Stimulated activated CD8-positive, alpha-beta memory T cell treated with anti-CD3 and anti-CD28 coated beads, Interleukin-4, amount 100 ng/mL, for 24 hours (primary cell): ENCODE data around the gene PKHD1.

Experiments
- DNase-seq: peaks from one replicate; pipeline ENCODE4 v3.0.0-alpha.2; 2020; ENCODE audit warnings: low read depth

The PKHD1 gene

DNA sequence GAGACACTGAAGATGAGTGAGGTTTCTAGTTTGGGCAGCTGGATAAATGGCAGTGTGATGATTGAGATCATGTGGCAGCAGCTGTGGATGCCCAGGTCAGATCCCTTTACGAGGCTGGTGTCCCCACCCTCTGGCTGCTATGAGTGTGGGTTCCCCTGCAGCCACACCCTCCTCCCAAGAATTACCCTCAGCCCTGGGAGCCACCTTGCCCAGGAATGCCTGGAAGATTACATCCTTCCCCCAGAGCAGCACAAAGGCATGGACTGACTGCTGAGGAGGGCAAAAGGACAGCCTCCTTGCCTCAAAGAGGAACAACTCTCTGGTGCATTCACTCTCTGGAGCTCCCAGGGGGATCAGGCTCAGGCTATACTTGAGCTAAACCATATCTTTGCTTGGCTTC, 15.0 kb upstream of the PKHD1 start:
- DNase-seq = no peak

DNA sequence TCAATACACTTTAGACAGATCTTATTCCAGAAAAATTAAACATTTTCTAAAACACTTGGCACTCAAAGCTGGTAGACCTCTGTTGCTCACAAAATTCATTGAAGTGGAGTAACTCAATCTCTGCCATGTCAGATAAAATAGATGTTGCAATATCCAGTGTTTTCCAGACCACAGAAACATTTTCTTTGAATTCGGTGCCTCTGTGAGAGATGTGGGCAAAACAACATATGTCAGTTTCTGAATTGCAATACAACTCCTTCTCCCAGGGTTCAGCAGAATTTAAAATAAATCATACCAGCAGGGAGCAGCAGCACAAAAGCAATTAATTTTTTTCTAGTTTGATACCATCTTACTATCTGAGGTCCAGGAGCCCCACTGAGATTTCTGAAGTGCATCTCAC, 11.3 kb upstream of the PKHD1 start:
- DNase-seq = no peak

DNA sequence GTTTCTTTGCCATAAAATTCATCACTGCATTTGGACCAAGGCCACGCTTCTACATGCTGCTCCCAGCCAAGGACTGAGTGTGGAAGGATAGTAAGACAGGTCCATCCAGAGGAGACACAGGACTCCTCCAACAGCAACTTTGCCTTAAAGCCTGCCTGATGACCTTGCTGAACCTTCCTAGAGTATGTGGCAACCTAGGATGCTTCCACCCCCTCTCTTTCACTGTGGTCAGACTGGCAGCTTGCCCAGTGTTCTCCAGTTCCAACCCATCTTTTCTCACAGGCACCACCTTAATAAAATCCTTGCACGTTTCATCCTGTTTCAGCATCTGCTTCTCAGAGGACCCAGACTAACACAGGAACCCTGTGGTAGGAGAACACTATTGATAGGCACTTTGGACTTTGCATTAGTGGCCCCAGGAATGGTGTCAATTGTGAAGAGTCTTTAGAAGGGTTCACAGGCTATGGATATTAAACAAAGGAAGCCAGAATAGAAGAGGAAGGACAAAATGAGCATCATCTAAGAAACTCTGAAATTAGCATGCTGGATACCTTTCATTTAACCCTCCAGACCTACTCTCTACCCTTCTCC, 2.4 kb upstream of the PKHD1 start:
- DNase-seq = no peak

DNA sequence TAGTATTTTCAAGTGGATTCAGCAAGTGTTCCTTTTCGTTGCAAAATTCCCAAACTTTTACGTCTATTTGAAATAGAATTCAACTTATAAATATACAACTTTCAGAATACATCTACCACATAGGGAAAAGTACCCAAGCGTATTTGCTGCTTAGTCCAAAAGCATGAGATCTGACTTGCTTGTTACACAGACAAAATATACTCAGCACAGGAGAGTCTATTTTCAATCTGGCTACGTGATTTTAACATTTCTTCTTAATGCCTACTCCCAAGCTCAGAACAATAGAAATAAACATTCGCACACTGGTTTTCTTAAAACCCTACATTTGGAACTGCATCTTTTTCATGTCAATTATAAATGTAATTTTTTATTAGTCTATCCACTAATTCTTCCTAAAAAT, 672 bp downstream of the PKHD1 start:
- DNase-seq = no peak

- no peak for DNase-seq
Measured at GRCh38 chr6:52081237-52081636, 6.2 kb downstream of the PKHD1 start.

DNA sequence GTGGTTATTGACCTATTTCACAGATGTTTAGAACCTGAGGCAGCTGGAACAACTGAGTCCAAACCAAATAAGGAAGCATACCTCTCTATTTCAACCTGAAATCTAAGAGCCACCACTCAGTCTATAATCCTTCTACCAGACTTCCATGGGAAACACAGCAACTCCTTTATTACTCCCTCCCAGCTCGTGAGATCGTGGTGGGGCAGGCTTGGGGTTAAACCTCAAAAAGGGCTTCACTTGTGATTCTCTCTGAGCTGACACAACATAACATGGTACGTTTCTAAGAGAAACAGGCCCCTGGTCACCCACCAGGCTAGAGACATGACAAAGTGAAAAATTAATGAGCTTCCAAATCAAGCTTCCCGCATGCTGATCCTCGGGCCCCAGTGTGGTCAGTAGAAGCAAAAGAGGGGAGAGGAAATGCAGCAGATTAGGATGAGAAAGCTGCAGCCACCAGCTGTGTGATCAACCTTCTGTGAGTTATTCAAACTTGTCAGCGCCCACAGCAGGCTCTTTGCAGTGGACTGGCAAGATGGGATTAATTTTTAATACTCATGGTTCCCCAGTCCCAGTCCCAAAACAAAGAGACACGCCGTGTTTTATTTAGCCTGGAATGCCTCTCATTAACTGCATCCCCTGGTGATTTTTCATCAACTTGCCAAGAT, 9.3 kb downstream of the PKHD1 start:
- DNase-seq = no peak

DNA sequence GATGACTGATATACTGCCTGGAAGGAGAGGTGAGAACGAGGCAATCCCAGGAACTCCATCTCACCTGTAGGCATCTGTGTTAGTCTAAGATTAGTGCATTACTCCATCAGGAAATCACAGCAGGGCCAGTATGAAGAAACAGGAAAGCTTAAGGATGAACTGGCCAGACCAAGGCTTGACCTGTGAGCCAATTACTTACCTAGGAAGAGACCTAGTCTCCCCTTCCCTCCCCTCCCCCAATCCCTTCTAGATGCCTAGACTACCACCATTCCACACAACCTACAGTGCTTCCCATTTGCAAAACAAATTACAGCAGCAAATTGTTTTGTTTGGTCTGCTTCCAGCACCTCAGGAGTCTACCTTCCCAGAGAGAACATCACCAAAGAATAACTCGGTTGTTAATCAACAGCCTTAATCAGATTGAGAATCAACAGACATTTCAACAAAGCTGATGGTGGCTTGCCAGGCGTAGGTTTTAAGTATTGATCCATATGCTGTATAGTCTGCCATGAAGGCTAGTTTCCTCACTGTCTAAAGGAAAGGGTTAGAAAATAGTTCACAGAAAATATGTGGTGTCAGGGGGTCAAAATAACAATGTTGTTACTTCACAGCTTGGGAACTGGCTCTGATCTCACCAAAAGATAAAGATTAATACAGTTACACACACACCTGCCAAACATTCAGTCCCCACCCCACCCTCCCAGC, 10.1 kb downstream of the PKHD1 start:
- no peak for DNase-seq

DNA sequence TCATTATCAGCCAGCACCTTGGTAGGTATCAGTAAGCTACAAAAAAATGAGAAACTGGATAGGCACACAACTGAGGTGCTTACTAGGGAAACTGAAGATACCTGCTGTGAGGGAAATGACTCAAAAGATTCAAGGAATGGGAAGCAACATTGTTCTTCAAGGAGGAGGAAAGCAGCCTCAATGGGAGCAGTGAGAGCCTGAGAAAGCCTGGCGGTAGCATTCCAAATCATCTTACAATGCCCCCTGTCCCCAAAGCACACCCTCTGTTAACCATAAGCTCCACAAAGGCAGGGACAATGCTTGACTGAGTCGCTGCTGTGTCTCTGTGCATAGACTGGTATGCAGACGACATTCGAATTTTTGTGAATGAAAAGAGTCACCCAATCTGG, 10.6 kb downstream of the PKHD1 start:
- DNase-seq = no peak

DNA sequence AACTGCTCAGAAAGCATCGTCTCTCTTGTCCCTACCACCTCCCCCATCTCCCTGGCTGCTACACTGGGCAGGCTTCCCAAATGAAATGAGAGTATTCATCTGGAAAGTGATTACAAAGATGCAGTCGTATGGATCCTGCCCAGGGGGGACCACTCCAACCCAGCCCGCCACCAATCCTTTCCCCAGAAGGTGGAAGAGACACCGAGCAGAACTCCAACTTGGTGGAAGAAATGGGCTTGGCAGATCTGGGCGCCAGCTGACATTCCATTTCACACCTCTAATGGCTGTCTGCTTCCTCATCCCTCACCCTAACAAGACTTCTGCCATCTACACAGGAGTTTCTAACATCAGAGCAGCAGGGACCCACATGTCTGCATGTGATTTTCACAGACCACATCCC, 12.7 kb downstream of the PKHD1 start:
- DNase-seq = no peak

DNA sequence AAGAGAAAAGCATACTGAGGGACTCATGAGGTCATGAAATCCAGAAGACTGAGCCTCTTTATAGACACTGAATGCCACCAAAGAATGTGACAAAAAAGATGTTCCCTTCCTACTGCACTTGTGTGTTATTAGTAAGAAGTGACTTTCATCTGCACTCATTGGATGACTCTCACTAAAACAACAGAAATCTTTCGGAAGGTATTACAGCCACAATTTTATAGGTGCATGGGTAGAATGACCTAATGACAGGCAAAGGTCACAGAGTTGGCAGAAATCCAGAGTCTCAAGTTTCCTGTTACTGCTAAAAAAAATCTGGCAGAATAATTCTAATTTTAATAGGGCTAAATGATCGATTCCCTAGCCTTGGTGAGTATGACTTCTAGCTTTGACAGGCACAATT, 13.3 kb downstream of the PKHD1 start:
- DNase-seq = no peak

- no peak for DNase-seq
Measured at GRCh38 chr6:52065621-52066020, 21.8 kb downstream of the PKHD1 start.

GRCh38 chr6:52063584-52064344, 23.6 kb downstream of the PKHD1 start:
- DNase-seq = peak; percentile 43

DNA sequence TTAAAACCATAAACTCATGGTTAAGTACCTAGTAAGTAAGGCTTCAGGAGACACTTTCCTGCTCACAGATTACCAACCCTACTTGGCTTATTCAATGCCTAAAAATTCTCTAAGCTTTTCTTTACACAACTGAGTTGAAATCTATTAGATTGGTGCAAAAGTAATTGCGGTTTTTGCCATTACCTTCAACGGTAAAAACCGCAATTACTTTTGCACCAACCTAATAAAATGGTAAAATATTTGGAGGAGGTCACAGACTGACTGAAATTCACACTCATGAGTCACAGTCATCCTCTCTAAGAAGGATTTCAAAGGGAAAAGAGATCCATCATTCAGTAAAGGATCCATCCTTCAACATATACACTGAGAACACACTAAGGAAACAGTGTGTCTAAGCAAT, 25.9 kb downstream of the PKHD1 start:
- DNase-seq = no peak

- no peak for DNase-seq
Measured at GRCh38 chr6:52059821-52060220, 27.6 kb downstream of the PKHD1 start.

GRCh38 chr6:52055451-52055850, 32.0 kb downstream of the PKHD1 start:
- no peak for DNase-seq

DNA sequence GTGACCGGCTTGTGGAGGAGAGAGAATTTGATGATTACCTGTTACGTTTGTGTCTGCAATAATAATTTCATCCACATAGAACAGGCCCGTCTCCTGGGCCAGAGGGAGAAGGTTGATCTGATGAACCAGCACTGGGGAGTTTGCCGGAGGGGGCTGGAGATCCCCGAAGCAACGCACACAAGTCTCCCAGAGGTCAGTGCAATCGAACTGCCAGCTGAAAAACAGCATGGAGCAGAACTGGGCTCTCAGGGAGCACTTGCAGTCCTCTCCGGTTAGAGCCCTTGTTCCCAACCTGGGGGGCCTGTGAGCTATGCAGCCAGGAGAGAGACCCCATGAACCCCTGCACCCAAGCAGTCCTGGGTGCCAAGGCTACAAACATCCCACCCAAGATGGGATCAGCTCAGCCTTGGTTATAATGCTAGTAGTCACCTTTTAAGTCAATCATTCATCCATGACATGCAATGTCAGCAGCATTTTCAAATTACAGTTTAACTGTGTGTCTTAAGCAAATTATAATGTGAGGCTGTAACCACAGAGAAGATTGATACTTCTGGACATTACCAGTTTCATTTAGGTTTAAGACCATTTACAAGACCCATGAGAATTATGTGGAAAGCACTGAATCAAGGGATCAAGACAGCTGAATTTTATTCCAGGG, 34.2 kb downstream of the PKHD1 start:
- DNase-seq = no peak

DNA sequence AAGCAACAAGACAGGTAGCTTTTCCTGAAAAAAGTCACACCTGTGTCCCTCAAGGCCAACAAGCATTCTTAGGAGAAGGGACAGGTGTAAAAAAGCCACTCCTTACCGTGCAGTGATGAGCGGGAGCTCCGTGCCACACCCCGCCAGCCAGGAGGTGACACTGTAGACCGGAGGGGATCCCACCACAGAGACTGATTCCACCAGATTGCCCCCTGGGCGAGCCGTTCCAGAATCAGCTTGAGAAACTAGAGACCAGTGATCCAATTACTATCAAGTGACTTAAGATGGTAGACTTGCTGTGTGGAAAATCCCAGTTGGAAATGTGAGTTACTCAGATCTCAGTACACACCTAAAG, 37.4 kb downstream of the PKHD1 start:
- DNase-seq = no peak

DNA sequence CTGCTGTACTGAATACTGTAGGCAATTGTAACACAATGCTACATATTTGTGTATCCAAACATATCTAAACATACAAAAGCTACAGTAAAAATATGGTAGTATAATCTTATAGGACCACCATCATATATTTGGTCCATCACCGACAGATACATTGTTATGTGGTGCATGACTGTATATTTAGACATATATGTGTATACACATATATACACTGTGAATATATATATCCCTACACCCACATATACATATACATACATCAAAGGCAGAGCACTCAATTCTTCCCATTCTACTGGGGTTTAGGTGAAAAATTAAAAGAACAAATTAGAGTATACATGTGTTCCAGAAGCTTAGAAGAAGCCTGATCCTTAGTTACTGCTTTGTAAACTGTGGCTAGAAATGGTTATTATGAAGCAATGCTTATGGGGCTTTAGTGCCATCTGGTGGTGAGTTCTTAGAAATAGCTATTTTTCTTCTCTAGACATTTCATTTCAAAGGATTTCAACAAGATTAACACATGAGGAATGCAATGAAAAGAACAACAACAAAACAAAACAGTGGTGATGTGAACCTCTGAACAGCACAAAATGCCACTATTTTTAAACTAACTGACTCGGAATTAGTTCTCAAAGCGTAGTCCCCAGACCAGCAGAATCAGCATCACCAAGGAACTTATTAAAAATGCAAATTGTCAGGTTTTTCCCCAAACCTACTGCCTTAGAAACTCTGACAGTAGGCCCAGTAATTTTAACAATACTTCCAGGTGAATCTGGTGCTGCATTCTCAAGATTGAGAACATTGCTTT, 38.0 kb downstream of the PKHD1 start:
- no peak for DNase-seq

DNA sequence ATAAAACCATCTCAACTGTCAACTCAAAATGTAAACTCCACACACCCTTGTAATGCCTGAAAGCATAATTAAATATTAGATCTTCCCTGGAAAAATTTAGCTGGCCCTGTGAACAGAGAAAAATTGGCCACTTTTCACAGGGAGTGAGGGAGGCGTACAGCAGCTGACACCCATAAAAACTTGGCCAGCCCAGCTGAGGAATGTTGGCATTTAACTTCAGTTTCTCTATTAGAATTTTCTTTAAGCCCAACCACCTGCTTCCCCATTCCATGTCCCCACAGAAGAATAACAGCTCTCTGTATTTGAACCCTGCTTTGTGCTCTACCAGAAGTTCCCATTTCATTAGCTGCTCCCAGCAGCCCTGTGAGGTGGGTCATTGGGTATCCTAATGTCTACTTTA, 41.0 kb downstream of the PKHD1 start:
- DNase-seq = no peak

- DNase-seq = no peak
Measured at GRCh38 chr6:52045481-52045880, 41.9 kb downstream of the PKHD1 start.

GRCh38 chr6:52045033-52045432, 42.4 kb downstream of the PKHD1 start:
- DNase-seq = no peak
